Hematopoietic multipotent progenitor cell treated with erythropoietin and hydrocortisone succinate and interleukin-3 and kit ligand, for 8 days (in vitro differentiated cells): ENCODE data around the gene SS18L1.

ENCODE experiments used
- DNase-seq: peaks from one replicate; pipeline ENCODE4 v3.0.0-alpha.2; 2015

SS18L1 gene

GRCh38 chr20:62227977-62228958 lies 84.7 kb downstream of the SS18L1 start:
- DNase-seq = no peak

GRCh38 chr20:62228982-62229545 lies 85.5 kb downstream of the SS18L1 start:
- DNase-seq = no peak

- DNase-seq = no peak
Observed at GRCh38 chr20:62229667-62230066, 86.1 kb downstream of the SS18L1 start.

DNA sequence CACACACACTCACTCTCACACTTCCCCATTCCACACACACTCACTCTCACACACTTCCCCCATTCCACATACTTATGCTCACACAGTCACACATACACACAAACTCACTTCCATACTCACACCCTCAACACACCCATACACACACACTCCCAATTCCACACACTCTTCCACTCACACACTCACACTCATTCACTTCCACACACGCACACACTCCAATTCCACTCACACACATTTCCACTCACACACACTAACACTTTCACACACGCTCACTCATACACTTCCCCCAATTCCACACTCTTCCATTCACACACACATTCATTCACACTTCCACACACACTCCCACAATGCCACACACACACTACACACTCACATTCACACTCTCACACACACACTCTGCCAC lies 86.7 kb downstream of the SS18L1 start:
- DNase-seq = no peak

- DNase-seq = no peak
Observed at GRCh38 chr20:62230696-62231095, 87.1 kb downstream of the SS18L1 start.

DNA sequence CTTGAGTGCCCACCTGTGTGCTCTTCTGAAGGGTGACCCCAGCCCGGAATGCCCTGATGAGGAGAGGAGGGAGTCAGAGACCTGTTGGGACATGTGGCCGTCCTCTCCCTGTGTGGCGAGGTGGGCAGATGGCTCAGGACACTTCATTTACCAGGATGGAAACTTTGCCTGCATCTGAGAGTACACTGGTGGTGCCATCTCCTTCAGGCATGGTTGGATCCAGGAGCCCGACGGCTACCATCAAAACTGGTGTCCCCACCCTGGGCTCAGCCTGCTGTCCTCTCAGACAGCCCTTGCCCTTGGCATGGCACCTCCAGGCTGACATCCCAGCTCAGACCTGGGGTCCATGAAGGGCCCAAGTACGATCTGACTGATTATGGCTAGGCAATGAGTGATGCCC lies 87.7 kb downstream of the SS18L1 start:
- no peak for DNase-seq
